Activated CD4-positive, CD25-positive, alpha-beta regulatory T cell treated with anti-CD3 and anti-CD28 coated beads, Interleukin-2, amount 50 U/mL, for 16 hours (primary cell): ENCODE results near the gene GSX2.
"Not testable (repeated sequence)": the region's sequence is repeated elsewhere in the genome, so short reads cannot be mapped to it uniquely, and the experiment has no call there.

Experiments used
- DNase-seq: peaks from one replicate; pipeline ENCODE4 v3.0.0-alpha.2; 2020; ENCODE audit warnings: low read depth, low spot score

Gene GSX2

GRCh38 chr4:54099748-54100574 is at the start of gene GSX2:
GSX2 (plus strand) TSS chr4:54100163; CDS start chr4:54100345, 182 bp downstream.
- DNase-seq, result no peak

DNA sequence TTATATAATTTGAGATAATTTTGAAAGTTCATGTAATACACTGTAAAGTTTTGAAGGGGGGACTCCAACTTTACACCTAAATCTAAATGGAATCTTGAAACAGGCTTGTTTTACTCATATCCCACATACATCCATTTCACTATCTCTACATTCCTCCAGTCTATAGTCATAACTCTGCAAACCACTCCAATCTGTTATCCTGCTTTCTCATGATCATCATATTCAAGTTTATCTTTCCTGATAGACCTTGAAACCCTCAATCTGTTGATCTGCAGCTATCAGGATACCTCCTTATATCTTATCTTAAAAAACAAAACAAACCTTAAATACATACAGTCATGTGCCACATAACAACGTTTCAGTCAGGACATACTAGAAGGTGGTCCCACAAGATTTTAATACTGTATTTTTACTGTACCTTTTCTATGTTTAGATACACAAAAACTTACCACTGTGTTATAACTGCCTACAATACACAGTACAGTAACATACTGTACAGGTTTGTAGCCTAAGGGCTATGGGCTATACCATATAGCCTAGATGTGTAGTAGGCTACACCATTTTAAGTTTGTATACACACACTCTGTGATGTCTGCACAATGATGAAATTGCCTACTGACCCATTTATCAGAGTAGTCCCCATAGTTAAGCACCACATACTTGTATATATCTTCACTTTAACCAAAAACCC is 49.6 kb upstream of the GSX2 start:
- no peak for DNase-seq

GRCh38 chr4:54053322-54053721 is 46.6 kb upstream of the GSX2 start:
- DNase-seq, result not testable (repeated sequence)

DNA sequence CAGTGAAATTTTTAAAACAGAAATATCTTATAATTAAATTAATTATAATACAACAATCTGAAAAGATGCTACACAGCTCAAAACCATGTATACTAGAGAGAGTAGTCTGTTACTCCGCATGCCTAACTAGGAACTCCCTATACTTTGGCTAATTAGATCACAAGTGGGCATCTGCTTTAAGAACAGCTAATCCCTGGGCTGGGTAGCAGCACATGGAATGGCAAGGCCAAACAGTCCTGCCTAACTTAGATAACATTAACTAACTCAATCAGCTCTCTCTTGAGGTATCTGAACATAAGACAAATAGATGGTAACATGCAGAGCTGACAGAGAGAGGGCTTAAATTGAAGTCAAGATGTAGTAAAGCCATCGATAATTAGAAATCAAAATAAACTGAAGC is 45.5 kb upstream of the GSX2 start:
- no peak for DNase-seq

- no peak for DNase-seq
These were observed 44.5 kb upstream of the GSX2 start for GRCh38 chr4:54055494-54055893.

DNA sequence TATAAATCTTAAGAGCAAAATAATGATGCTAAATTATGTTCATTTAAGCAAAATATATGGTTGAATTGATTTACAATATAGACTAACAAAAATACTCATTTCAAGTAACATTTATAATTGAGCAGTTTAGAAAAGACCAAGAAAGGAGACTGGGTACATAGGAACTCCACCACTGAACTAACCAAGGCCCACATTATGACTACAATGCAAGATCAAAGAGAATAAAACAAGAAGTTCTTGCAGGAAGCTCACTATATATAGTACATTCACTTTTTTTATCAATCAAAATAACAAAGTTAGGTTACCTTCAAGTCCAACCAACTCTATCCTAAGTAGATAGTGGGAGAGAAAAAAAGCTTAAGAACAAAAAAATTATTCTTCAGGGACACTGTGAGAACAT is 43.6 kb upstream of the GSX2 start:
- no peak for DNase-seq

- no peak for DNase-seq
These were observed 41.8 kb upstream of the GSX2 start for GRCh38 chr4:54058171-54058570.

DNA sequence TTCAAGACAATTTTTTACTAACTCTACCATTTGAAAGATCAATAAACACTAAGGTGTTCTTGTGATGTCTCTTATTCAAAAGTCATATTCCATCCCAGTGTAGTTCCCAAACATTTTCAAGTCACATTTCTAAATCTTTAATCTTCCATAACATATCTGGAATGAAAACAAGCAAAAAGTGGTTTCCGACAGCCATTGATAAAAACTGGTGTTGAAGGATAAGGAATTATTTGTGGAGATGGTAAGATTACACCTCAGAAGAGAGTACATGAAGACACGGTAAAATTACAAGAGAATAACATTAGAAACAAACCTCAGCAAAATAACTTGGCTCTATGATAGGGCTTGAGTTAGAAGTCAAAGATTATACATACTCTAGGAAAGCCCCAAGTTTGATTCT is 39.8 kb upstream of the GSX2 start:
- DNase-seq, result no peak

GRCh38 chr4:54061067-54061466 is 38.9 kb upstream of the GSX2 start:
- DNase-seq, result no peak

- DNase-seq, result no peak
These were observed 38.1 kb upstream of the GSX2 start for GRCh38 chr4:54061873-54062272.

DNA sequence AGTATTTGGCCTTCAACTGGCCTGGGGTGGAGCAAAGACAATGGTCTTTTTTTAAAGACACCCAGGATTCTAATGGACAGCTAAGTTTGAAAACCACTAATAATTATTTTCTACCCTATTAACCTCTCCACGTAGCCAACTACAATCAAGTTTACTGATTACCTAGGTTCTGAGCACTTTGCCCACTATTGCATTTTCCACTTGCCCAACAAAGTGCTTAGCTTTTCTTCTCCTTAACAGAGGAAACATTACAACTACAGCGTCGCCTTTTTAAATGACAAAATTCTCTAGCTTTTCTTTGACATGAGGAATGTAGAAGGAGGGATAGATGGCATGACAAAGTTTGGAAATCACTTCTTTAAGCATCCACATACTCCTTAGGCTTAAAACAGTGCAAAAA is 37.6 kb upstream of the GSX2 start:
- no peak for DNase-seq

GRCh38 chr4:54063229-54063628 is 36.7 kb upstream of the GSX2 start:
- DNase-seq, result no peak

DNA sequence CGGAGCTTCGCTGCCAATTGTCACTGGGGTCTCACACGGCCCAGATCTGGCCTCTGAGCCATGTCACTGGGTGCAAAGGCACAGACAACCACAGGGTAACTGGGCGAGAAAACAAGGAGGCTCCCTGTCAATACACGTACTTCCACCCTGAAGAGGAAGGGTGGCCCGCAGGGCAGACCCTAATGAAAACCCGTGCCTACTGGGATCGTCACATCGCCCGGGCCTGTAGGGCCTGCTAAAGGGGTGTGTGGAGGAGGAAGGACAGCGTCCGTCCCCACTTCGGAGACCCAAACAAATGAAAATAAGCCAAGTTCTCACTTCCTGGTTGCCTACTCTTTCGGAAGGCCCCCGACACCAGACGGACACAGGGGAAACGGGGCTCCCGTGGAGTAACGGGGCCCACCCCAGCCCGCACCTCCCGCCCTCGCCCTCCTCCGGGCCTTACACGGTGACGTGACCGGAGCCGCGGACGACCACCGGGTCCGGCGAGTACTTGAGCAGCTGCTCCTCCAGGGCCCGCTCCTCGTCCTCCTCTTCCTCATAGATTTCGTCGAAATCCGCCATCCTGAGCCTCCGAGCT is 36.1 kb upstream of the GSX2 start:
- no peak for DNase-seq

DNA sequence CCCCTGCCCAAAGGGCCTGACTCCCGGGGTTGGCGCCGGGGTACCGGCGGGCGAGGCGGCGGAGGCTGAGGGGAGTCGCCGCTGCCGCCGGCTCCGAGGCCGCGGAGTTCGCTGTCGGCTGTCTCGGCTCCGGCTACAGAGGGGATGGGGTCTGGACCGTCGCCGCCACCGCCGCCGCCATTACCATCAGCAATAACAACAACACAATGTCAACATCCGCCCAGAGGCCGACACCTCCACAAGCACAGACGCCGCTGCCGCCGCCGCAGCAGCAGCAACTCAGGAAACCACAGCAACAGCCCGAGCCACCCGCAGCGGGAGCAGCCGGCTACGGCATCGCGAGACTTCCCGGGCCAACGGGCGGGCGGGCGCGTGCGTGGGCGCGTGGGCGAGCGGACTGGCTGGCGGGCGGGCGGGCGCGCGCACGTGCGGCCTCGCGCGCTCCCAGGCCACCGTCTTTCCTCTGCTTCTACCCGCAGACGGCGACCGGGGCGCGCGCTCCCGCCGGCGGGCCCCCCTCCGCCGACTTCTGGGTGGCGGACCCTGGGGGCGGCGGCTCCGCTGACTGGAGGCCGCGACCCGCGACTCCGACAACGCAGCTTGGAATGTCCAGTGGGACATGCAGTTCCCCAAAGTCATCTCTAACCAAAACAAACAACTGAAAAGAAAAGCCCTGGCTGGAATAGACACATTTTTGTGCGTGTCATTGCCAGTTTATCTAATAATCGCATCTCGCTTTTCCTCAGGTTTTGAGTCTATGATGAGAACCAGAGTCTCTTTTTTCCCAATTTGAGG is 35.4 kb upstream of the GSX2 start, which contains the start of gene CHIC2:
TSS of gene CHIC2 (minus strand) at position 289 of the 795 bp plus-strand sequence. CDS start 305 bp downstream, outside the sequence.
- DNase-seq, result peak; percentile 88

- no peak for DNase-seq
These were observed 34.5 kb upstream of the GSX2 start for GRCh38 chr4:54065282-54066087.

DNA sequence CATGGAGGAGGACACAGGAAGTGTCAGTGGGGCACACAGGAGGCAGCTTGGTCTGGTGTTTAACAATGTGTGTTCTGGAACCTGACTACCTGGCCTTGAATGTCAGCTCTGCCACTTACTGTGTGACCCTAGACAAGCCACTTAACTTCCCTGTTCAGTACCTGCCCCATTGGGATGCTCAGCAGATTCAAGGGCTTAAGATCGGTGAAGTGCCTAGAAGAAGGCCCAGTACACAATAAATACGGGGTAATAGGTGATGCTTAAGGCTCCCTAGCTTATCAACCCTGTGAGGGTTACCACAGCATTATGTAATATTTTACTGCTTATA is 33.9 kb upstream of the GSX2 start:
- DNase-seq, result no peak

DNA sequence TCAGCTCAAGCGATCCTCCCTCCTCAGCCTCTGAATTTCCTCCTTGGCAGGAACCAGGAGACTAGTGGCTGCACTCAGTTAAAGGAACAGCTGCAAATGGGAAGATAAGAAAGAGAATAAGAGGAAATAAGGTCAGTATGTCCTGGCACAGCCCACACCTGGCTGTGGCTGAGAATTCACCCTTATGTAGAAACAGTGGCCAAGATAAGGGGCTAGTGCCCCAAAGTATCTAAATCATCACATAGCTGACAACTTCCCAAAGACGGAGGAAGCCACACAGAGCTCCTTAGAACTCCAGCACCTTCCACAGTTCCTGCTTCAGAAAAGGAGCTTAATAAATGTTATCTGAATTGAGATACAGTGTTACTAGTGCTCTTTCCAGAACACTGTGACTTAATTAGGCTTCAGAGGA is 33.2 kb upstream of the GSX2 start:
- DNase-seq, result no peak

DNA sequence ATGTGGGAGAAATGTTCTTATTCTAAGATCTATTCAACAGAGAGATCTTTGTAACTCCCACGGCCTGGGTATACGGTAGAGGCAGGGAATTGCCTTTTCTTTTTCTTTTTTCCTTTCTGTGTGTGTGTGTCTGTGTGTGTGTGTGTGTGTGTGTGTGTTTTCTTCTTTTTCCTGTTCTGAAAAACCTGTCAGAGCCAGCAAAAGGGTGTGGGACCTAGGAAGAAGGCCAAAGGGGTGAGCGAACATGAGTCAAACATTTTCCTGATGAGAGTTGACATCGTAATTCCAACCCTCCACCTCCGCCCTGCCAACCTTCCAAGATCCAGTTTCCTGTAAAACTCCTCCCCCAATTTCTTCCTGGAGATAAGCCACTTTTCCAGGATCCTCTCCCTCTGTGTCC is 32.8 kb upstream of the GSX2 start:
- no peak for DNase-seq

- no peak for DNase-seq
These were observed 26.6 kb upstream of the GSX2 start for GRCh38 chr4:54073271-54073880.

DNA sequence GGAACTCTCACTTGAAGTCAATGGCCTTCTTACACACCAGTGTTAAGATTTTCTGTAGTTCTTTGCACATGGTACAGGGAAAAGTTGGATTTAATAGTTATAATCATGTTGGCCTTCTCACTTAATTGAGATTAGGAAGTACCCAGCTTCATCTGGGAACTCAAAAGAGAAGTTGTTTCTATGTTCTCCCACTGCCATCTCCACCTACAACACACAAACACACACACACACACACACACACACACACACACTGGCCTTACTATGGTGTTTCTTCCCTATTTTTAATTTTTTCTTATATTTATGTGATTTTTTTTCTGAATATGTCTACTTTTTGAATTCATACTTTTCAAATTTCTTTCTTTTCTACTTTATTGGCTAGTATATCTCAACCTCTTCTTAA is 25.6 kb upstream of the GSX2 start:
- no peak for DNase-seq

GRCh38 chr4:54076673-54077072 is 23.3 kb upstream of the GSX2 start:
- no peak for DNase-seq
